GM13977 (cell line): ENCODE data around the gene IL16.

Source experiments
- DNase-seq: peaks from one replicate; pipeline ENCODE4 v3.0.0; 2012; ENCODE audit warnings: low spot score
- CTCF ChIP-seq: IDR thresholded peaks from 2 replicates; pipeline ENCODE4 v1.5.1; 2012; ENCODE audit warnings: mild to moderate bottlenecking, control low read depth; ENCODE audit not compliant: insufficient read depth; ENCODE audit errors: extremely low read depth, missing control alignments
- in situ Hi-C: fragments of 300-500 bp; cut with MboI; formaldehyde crosslinking; loops from one replicate; pipeline ENCODE4 v1.12.0; 2022; ENCODE audit warnings: low sequenced_read_pairs, low pct_unique_long_range_greater_than_20kb, mixed read lengths, inconsistent platforms; ENCODE audit not compliant: unreplicated experiment

IL16 gene

GRCh38 chr15:81188354-81188753 lies 8.3 kb upstream of the IL16 start:
- in situ Hi-C loops = no loop called here
- TF ChIP-seq CTCF = no peak
- no peak for DNase-seq

- DNase-seq = no peak
- in situ Hi-C loops = no loop called here
- TF ChIP-seq CTCF = no peak
Observed at GRCh38 chr15:81189583-81190283, 6.9 kb upstream of the IL16 start.

- in situ Hi-C loops = no loop called here
- no peak for DNase-seq
- no peak for TF ChIP-seq CTCF
Observed at GRCh38 chr15:81190922-81191507, 5.7 kb upstream of the IL16 start.

GRCh38 chr15:81191701-81192100 lies 5.0 kb upstream of the IL16 start:
- no peak for TF ChIP-seq CTCF
- DNase-seq = no peak
- in situ Hi-C loops = no loop called here

GRCh38 chr15:81194723-81195122 lies 2.0 kb upstream of the IL16 start:
- in situ Hi-C loops = no loop called here
- no peak for TF ChIP-seq CTCF
- no peak for DNase-seq

GRCh38 chr15:81195339-81195864 lies 1.3 kb upstream of the IL16 start:
- no peak for DNase-seq
- in situ Hi-C loops = no loop called here
- no peak for TF ChIP-seq CTCF
